Omental fat pad (tissue), 4 donors: ENCODE data around the gene ZNF431. TPM values are rescaled to one million over a fixed set of nuclear protein-coding genes. Genes with fewer than 3 reads are reported as not detected.

Source experiments
- ATAC-seq: fragments of 150-250 bp; one replicate; pipeline ENCODE4 v1.9.1; 2016; ENCODE audit warnings: mild to moderate bottlenecking, moderate library complexity; ENCODE audit not compliant: low FRiP score
- DNase-seq: peaks from one replicate; pipeline ENCODE4 v3.0.0-alpha.2; 2019; ENCODE audit warnings: low spot score
- total RNA-seq, 4 donors: library from RNA; depleted of rRNA; stranded (reverse); fragments of >200 nt; gene quantifications; one replicate each; pipeline ENCODE4 v1.1.0, GENCODE V29; 2016
- TF ChIP-seq, protein P1 (sequence below), 3 donors: fragments of 450-650 bp; IDR thresholded peaks; one replicate each; pipeline ENCODE4 v1.5.1; 2016 to 2017; ENCODE audit warnings: antibody characterized with exemption in 3 of 3, mild to moderate bottlenecking in 3 of 3, moderate library complexity in 2 of 3

Gene ZNF431
- total RNA-seq, 4 donors from 2014 or later = 6.3 to 12.5 (median 10.3) TPM

DNA sequence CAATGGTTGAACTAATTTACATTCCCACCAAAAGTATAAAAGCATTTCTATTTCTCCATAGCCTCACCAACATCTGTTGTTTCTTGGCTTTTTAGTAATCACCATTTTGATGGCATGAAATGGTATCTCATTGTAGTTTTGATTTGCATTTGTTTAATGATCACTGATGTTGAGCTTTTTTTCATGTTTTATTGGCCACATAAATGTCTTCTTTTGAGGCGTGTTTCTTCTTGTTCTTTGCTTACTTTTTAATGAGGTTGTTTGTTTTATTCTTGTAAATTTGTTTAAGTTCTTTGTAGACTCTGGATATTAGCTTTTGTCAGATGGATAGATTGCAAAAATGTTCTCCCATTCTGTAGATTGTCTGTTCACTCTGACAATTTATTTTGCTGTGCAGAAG is 31.7 kb upstream of the ZNF431 start:
- ATAC-seq (no peak), DNase-seq (no peak)
- TF ChIP-seq, protein P1, sequence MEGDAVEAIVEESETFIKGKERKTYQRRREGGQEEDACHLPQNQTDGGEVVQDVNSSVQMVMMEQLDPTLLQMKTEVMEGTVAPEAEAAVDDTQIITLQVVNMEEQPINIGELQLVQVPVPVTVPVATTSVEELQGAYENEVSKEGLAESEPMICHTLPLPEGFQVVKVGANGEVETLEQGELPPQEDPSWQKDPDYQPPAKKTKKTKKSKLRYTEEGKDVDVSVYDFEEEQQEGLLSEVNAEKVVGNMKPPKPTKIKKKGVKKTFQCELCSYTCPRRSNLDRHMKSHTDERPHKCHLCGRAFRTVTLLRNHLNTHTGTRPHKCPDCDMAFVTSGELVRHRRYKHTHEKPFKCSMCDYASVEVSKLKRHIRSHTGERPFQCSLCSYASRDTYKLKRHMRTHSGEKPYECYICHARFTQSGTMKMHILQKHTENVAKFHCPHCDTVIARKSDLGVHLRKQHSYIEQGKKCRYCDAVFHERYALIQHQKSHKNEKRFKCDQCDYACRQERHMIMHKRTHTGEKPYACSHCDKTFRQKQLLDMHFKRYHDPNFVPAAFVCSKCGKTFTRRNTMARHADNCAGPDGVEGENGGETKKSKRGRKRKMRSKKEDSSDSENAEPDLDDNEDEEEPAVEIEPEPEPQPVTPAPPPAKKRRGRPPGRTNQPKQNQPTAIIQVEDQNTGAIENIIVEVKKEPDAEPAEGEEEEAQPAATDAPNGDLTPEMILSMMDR (IDR thresholded peaks at IDR 0.05) = no peak

DNA sequence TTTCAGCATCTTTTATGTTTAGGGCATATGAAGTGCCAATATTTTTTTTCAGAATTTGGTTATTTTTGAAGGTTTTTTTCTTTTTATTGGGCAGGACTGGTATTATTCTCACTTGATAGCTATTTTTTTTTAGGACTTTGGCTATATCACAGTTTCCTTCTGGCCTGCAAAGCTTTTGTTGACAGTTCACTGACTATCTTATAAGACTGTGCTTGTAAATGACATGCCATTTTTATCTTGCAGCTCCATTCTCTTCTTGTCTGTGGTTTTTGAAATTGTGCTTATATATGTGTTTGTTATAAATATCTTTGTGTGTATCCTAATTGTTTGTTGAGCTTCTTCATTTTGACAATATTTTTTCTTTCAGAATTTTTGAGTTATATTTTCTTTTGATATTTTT is 26.4 kb upstream of the ZNF431 start:
- TF ChIP-seq, protein P1 (IDR thresholded peaks at IDR 0.05) = no peak
- DNase-seq (no peak), ATAC-seq (no peak)

DNA sequence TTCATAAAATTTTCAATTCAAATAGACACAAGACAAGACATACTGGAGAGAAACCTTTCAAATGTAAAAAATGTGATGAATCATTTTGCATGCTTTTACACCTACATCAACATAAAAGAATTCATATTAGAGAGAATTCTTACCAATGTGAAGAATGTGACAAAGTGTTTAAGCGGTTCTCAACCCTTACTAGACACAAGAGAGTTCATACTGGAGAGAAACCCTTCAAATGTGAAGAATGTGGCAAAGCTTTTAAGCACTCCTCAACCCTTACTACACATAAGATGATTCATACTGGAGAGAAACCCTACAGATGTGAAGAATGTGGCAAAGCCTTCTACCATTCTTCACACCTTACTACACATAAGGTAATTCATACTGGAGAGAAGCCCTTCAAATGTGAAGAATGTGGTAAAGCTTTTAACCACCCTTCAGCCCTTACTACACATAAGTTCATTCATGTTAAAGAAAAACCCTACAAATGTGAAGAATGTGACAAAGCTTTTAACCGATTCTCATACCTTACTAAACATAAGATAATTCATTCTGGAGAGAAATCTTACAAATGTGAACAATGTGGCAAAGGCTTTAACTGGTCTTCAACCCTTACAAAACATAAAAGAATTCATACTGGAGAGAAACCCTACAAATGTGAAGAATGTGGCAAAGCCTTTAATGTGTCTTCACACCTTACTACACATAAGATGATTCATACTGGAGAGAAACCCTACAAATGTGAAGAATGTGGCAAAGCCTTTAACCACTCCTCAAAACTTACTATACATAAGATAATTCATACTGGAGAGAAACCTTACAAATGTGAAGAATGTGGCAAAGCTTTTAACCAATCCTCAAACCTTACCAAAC is 24.6 kb upstream of the ZNF431 start:
- ATAC-seq = no peak
- no peak for DNase-seq
- TF ChIP-seq, protein P1 (IDR thresholded peaks at IDR 0.05) = no peak

DNA sequence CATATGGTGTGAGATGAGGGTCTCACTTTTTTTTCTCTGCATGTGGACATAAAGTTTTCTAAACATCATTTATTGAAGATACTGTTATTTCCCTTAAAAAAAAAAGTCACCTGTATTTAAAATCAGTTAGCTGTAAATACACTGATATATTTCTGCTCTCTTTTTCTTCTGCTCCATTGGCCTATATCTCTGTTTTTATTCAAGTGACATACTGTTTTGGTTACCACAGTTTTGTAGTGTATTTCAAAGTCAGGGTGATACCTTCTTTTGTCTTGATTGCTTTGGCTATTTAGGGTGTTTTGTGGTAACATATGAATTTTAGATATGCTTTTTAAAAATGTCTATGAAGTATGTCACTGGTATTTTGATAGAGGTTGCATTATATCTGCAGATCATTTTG is 15.8 kb upstream of the ZNF431 start:
- DNase-seq = no peak

DNA sequence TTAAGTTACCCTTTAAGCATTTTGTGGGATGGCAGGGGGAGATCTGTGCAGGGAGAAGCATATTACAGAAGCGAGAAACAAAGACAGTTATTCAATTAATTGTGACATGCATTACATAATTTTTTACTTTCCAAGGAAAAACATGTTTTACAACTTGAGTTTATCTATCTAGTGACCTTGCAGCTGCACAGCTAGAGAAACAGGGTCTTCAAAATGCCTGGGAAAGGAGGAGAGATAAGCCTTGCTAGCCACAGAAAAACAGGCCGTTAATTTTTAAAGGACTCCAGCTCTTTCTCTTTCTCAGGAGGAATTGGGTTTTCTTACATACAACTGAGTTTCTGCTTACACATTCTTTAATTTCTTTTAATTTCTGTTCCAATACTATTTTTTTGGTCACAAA is 14.8 kb upstream of the ZNF431 start:
- TF ChIP-seq, protein P1 (IDR thresholded peaks at IDR 0.05) = no peak

More for the DNA sequence above, 15.8 kb upstream of the ZNF431 start:
- TF ChIP-seq, protein P1 (IDR thresholded peaks at IDR 0.05) = no peak
- no peak for ATAC-seq

DNA sequence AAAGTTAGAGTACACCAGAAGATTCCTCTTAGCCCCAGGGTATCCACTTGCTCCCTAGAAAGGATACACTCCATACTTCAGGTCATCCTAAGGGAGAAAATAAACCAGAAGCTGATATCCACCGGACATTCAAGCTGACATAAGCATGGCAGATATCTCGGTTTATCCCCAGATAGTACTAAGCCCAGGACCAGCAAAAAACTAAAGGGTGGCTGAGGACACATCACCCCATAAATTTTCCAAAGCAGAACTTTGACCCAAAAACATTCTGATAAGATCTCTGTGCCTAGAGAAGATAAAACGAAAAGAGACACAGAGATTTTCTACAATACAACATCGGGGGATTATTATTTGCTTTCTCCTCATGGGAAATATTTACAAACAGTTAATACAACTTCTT is 13.9 kb upstream of the ZNF431 start:
- no peak for DNase-seq
- TF ChIP-seq, protein P1 (IDR thresholded peaks at IDR 0.05) = no peak
- no peak for ATAC-seq

More for the DNA sequence above, 14.8 kb upstream of the ZNF431 start:
- DNase-seq (no peak), ATAC-seq (no peak)
